ENCODE data around the gene PPP1R3F.

Gene PPP1R3F

DNA sequence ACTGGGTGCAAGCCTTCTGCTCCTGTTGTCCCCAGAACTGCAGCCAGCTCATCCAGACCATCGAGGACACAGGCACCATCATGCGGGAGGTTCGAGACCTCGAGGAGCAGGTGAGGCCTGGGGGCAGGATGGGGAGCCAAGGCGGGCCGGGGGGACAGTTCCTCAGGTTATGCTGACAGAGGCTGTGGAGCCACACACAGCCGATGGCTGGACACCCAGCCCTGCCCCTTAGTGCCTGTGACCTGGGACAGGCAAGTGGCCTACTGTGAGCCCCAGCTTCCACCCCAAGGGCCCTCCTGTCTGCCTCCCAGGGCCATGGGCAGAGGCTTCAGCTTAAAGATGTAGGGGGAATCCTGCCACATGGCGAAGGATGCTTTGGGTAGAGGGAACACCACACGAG is 20.0 kb upstream of the PPP1R3F start:
- TF ChIP-seq ZFX (IDR thresholded peaks at IDR 0.05) (no peak), CTCF (conservative IDR thresholded peaks at IDR 0.05) (no peak)
- no peak overlapping the region for H3K27ac ChIP-seq

DNA sequence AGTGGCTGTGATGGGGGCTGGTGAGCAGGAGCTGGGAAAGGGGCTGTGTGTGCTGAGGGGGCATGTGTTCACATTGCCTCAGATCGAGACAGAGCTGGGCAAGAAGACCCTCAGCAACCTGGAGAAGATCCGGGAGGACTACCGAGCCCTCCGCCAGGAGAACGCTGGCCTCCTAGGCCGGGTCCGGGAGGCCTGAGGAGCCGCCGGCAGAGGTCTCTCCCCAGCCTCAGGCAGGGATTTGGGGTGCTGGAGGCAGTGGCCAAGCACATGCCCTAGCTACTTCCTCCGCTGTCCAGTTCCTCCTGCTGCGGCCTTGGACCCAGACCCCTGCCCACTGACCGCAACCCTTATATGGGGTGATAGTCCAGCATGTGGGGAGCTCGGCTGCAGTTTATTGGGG is 19.5 kb upstream of the PPP1R3F start:
- no peak overlapping the region for H3K27ac ChIP-seq
- TF ChIP-seq ZFX (IDR thresholded peaks at IDR 0.05) = no peak

- H3K27ac ChIP-seq = no peak overlapping the region
- TF ChIP-seq ZFX (IDR thresholded peaks at IDR 0.05) (no peak), CTCF (conservative IDR thresholded peaks at IDR 0.05) (no peak)
Measured at GRCh38 chrX:49250578-49250977, 19.0 kb upstream of the PPP1R3F start.

GRCh38 chrX:49251325-49251724 is 18.3 kb upstream of the PPP1R3F start:
- TF ChIP-seq CTCF (conservative IDR thresholded peaks at IDR 0.05) (no peak), ZFX (IDR thresholded peaks at IDR 0.05) (no peak)
- H3K27ac ChIP-seq = no peak overlapping the region

DNA sequence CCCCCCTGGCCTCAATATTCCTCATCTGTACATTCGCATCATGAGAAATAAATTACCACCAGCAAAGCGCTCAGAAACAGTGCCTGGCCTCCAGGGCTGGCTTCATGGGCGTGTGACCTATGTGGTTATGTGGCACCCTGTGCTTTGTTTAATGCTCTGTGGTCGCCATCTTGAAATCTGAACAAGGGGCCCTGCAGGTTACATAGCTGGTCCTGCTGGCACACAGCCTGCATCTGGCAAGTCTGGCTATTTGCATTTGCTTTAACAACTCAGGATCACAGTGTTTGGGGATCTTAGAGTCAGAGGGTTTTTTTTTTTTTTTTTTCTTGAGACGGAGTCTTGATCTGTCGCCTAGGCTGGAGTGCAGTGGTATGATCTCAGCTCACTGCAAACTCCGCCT is 15.0 kb upstream of the PPP1R3F start:
- TF ChIP-seq ZFX (IDR thresholded peaks at IDR 0.05) (no peak), CTCF (conservative IDR thresholded peaks at IDR 0.05) (no peak)
- H3K27ac ChIP-seq = no peak overlapping the region

GRCh38 chrX:49256268-49256995 is 13.2 kb upstream of the PPP1R3F start:
- TF ChIP-seq ZFX (IDR thresholded peaks at IDR 0.05) (no peak), CTCF (conservative IDR thresholded peaks at IDR 0.05) (no peak)
- no peak overlapping the region for H3K27ac ChIP-seq

- TF ChIP-seq CTCF (conservative IDR thresholded peaks at IDR 0.05) = no peak
- TF ChIP-seq ZFX (IDR thresholded peaks at IDR 0.05) = no peak
- no peak overlapping the region for H3K27ac ChIP-seq
Measured at GRCh38 chrX:49257074-49257790, 12.4 kb upstream of the PPP1R3F start.
